Measurements from ENCODE around the gene MDK. TPM values are rescaled to one million over a fixed set of nuclear protein-coding genes. Genes with fewer than 3 reads are reported as not detected.

MDK gene
- total RNA-seq, 4 donors from 2014 or later: 34.4 to 309 (median 180) TPM

DNA sequence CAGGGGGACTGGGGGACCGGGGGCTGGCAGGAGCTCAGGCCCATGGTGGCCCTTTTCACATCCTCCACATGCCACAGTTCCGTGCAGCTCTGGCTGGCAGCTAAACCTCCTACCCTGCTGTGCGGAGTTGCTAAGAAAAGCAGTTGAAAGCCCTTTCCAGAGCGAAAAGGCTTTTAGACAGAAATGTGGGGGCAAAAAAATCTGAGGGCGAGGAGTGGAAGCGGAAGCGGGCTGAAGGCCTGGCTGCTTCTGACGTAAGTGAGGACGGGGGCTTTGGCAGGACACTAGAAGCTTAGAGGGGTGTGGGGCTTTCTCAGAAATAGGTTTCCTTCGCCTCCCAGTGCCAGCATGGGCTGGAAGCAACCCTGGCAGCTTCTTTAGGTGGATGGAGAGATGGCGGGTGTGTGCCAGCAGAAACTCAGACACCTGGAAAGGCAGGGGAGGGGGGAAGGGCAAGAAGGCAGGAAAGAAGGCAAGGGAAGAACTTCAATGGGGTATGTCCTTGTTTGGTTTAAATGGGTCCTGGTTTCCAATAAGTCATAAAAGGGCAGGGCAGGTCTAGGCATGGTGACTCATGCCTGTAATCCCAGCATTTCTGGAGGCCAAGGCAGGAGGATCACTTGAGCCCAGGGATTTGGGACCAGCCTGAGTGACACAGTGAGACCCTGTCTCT is 45.4 kb upstream of the MDK start:
- in situ Hi-C loops (cut with MboI; ENCODE audit: low pct_ligation_motif_present in 1 of 4, low pct_unique_long_range_greater_than_20kb in 1 of 4, low sequenced_read_pairs in 3 of 4) (no loop called here), intact Hi-C loops (cut with DNase I; ENCODE audit: low total_unique reads) (no loop called here)
- H3K27me3 ChIP-seq: peaks cover 40% of the 10 kb centered on the region
- H3K4me1 ChIP-seq: peaks cover 14 to 33% (median 18%) of the 10 kb centered on the region in 4 donors
- no peak overlapping the region for H3K4me3 ChIP-seq
- no peaks in the 10 kb centered on the region for H3K36me3 ChIP-seq
- DNase-seq: no peak
- TF ChIP-seq POLR2AphosphoS5 (IDR thresholded peaks at IDR 0.05) (no peak), EP300 (IDR thresholded peaks at IDR 0.05; ENCODE audit: low read depth) (no peak), POLR2A (IDR thresholded peaks at IDR 0.05) (no peak)
- TF ChIP-seq, protein P1, sequence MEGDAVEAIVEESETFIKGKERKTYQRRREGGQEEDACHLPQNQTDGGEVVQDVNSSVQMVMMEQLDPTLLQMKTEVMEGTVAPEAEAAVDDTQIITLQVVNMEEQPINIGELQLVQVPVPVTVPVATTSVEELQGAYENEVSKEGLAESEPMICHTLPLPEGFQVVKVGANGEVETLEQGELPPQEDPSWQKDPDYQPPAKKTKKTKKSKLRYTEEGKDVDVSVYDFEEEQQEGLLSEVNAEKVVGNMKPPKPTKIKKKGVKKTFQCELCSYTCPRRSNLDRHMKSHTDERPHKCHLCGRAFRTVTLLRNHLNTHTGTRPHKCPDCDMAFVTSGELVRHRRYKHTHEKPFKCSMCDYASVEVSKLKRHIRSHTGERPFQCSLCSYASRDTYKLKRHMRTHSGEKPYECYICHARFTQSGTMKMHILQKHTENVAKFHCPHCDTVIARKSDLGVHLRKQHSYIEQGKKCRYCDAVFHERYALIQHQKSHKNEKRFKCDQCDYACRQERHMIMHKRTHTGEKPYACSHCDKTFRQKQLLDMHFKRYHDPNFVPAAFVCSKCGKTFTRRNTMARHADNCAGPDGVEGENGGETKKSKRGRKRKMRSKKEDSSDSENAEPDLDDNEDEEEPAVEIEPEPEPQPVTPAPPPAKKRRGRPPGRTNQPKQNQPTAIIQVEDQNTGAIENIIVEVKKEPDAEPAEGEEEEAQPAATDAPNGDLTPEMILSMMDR (IDR thresholded peaks at IDR 0.05): no peak
- no peak overlapping the region for H3K27ac ChIP-seq
- no peaks in the 10 kb centered on the region for H3K9me3 ChIP-seq
- 90% methylated on average over 11 of the region's 11 CpGs; no CpG with 5 or more reads in 1 of the 2 donors for WGBS, 2 donors (ENCODE audit: low coverage in 1 of 2)

DNA sequence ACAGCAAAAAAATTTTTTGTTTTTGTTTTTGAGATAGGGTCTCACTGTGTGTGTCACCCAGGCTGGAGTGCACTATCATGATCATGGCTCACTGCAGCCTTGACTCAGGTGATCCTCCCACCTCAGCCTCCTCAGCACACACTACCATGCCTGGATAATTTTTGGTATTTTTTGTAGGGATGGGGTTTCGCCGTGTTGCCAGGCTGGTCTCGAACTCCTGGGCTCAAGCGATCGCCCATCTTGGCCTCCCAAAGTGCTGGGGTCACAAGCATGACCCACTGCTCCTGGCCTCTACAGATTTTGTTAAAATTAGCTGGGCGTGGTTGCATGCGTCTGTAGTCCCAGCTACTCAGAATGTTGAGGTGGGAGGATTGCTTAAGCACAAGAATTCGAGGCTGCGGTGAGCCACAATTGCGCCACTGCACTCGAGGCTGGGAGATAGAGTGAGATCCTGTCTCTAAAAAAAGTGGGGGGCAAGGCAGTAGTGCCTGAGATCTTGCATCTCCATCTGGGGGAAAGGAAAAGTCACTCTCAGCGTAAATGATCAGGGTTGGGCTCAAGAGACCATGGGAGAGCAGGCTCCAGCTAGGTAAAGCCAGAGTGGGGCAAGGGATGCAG is 44.8 kb upstream of the MDK start:
- in situ Hi-C loops (cut with MboI; ENCODE audit: low pct_ligation_motif_present in 1 of 4, low pct_unique_long_range_greater_than_20kb in 1 of 4, low sequenced_read_pairs in 3 of 4) (no loop called here), intact Hi-C loops (cut with DNase I; ENCODE audit: low total_unique reads) (no loop called here)
- no peak for DNase-seq
- peaks cover 14 to 33% (median 18%) of the 10 kb centered on the region in 4 donors for H3K4me1 ChIP-seq
- 81 to 90% methylated on average over 4 to 12 of the region's 12 CpGs for WGBS, 2 donors (ENCODE audit: low coverage in 1 of 2)
- peaks cover 34% of the 10 kb centered on the region for H3K27me3 ChIP-seq
- TF ChIP-seq POLR2AphosphoS5 (IDR thresholded peaks at IDR 0.05) (no peak), EP300 (IDR thresholded peaks at IDR 0.05; ENCODE audit: low read depth) (no peak), POLR2A (IDR thresholded peaks at IDR 0.05) (no peak)
- TF ChIP-seq, protein P1 (IDR thresholded peaks at IDR 0.05): no peak
- H3K36me3 ChIP-seq: no peaks in the 10 kb centered on the region
- H3K4me3 ChIP-seq: no peak overlapping the region
- no peak overlapping the region for H3K27ac ChIP-seq
- H3K9me3 ChIP-seq: no peaks in the 10 kb centered on the region

DNA sequence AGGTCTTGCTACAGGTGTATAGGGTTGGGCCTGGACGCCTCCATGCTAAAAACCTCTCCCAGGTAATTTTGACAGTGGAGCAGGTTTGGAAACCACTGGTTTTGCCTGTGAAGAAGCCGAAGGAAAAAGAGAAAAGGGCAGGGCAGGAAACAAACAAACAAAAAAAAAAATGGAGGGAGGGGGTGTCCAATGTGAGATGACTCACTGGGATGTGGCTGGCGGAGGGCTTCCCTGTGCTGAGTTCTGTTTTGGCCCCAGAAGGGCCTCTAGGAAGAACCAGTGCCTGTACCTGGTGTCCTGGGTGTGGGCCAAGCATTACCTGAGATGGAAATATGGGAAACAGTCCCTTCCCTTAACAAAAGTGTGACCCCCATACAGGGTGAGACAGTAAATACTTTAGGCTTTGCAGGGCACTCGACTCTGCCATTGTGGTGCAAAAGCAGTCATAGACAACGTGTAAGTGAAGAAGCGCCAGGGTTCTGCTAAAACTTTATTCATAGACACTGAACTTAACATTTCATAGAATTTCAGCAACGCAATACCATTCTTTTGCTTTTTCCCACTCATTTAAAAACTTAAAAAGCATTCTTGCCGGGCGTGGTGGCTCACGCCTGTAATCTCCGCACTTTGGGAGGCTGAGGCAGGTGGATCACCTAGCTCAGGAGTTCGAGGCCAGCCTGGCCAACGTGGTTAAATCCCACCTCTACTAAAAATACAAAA is 43.7 kb upstream of the MDK start:
- H3K36me3 ChIP-seq: no peaks in the 10 kb centered on the region
- no peak for DNase-seq
- H3K4me1 ChIP-seq: peaks cover 8 to 35% (median 13%) of the 10 kb centered on the region in 4 donors
- H3K4me3 ChIP-seq: no peak overlapping the region
- intact Hi-C loops (cut with DNase I; ENCODE audit: low total_unique reads): no loop called here
- H3K9me3 ChIP-seq: no peaks in the 10 kb centered on the region
- H3K27me3 ChIP-seq: peaks cover 23% of the 10 kb centered on the region
- 83 to 91% methylated on average over 9 to 13 of the region's 13 CpGs for WGBS, 2 donors (ENCODE audit: low coverage in 1 of 2)
- in situ Hi-C loops (cut with MboI; ENCODE audit: low pct_ligation_motif_present in 1 of 4, low pct_unique_long_range_greater_than_20kb in 1 of 4, low sequenced_read_pairs in 3 of 4): no loop called here
- TF ChIP-seq POLR2A (IDR thresholded peaks at IDR 0.05) (no peak), EP300 (IDR thresholded peaks at IDR 0.05; ENCODE audit: low read depth) (no peak), POLR2AphosphoS5 (IDR thresholded peaks at IDR 0.05) (no peak)
- TF ChIP-seq, protein P1 (IDR thresholded peaks at IDR 0.05): no peak
- no peak overlapping the region for H3K27ac ChIP-seq

DNA sequence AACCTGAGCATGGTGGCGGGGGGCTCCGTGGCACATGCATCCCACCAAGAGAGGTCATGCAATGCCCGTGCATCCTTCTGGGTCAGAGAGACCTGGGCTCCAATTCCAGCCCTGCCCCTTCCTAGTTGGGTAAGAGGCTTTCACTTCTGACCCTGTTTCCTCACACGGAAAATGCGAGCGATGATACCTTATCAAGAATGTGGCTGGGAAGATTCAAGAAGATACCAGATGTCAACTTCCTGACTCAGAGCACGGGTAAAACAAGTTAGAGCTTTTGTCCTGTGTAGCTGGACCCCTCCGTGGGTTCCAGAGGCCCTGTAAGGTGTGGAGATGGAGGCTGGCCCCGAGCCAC is 42.9 kb upstream of the MDK start:
- Histone ChIP-seq H3K4me1 (peaks cover 4 to 26% (median 6%) of the 10 kb centered on the region in 4 donors), H3K27ac (peak overlapping the region in 3 of 4 donors; percentile 9 to 61 (median 55)), H3K36me3 (no peaks in the 10 kb centered on the region), H3K9me3 (no peaks in the 10 kb centered on the region), H3K27me3 (peaks cover 14% of the 10 kb centered on the region), H3K4me3 (peak overlapping the region in 1 of 4 donors; percentile 20)
- in situ Hi-C loops (cut with MboI; ENCODE audit: low pct_ligation_motif_present in 1 of 4, low pct_unique_long_range_greater_than_20kb in 1 of 4, low sequenced_read_pairs in 3 of 4) (no loop called here), intact Hi-C loops (cut with DNase I; ENCODE audit: low total_unique reads) (no loop called here)
- 50 to 100% methylated on average over 1 to 9 of the region's 9 CpGs for WGBS, 2 donors (ENCODE audit: low coverage in 1 of 2)
- DNase-seq: no peak
- TF ChIP-seq, protein P1 (IDR thresholded peaks at IDR 0.05): no peak
- TF ChIP-seq POLR2AphosphoS5 (IDR thresholded peaks at IDR 0.05) (no peak), POLR2A (IDR thresholded peaks at IDR 0.05) (no peak)

All from transverse colon (tissue), 4 donors.